NCI-H2227 (cell line): ENCODE measurements around the gene CD93.

ENCODE experiments used
- DNase-seq: peaks from one replicate; lab custom pipeline; 2025; ENCODE audit not compliant: unreplicated experiment; lab: John Stamatoyannopoulos, UW

CD93 gene

GRCh38 chr20:23100720-23101107, 14.6 kb upstream of the CD93 start:
- no peak for DNase-seq

GRCh38 chr20:23099791-23100719, 13.9 kb upstream of the CD93 start:
- no peak for DNase-seq

GRCh38 chr20:23097636-23098580, 11.8 kb upstream of the CD93 start:
- DNase-seq, result no peak

- no peak for DNase-seq
These were observed 10.9 kb upstream of the CD93 start for GRCh38 chr20:23096986-23097520.

GRCh38 chr20:23096097-23096496, 10.0 kb upstream of the CD93 start:
- no peak for DNase-seq

GRCh38 chr20:23095499-23095898, 9.4 kb upstream of the CD93 start:
- no peak for DNase-seq

GRCh38 chr20:23094927-23095326, 8.8 kb upstream of the CD93 start:
- no peak for DNase-seq

- DNase-seq, result no peak
These were observed 8.2 kb upstream of the CD93 start for GRCh38 chr20:23094213-23094896.

GRCh38 chr20:23093613-23094012, 7.5 kb upstream of the CD93 start:
- no peak for DNase-seq

- DNase-seq, result no peak
These were observed 6.9 kb upstream of the CD93 start for GRCh38 chr20:23092861-23093495.

- DNase-seq, result no peak
These were observed 6.2 kb upstream of the CD93 start for GRCh38 chr20:23092384-23092756.

- DNase-seq, result no peak
These were observed 5.7 kb upstream of the CD93 start for GRCh38 chr20:23091721-23092383.

- DNase-seq, result no peak
These were observed 4.8 kb upstream of the CD93 start for GRCh38 chr20:23090878-23091277.

GRCh38 chr20:23090147-23090546, 4.0 kb upstream of the CD93 start:
- no peak for DNase-seq

GRCh38 chr20:23088866-23089265, 2.7 kb upstream of the CD93 start:
- no peak for DNase-seq

- DNase-seq, result no peak
These were observed 1.6 kb upstream of the CD93 start for GRCh38 chr20:23087587-23088251.

GRCh38 chr20:23086931-23087411, 847 bp upstream of the CD93 start:
- DNase-seq, result no peak

GRCh38 chr20:23085436-23086055, 578 bp downstream of the CD93 start:
- DNase-seq, result no peak

GRCh38 chr20:23084845-23085365, 1.2 kb downstream of the CD93 start:
- no peak for DNase-seq
